Mucosa of descending colon (tissue), 3 donors: ENCODE measurements around the gene C5orf58. TPM values are rescaled to one million over a fixed set of nuclear protein-coding genes. Genes with fewer than 3 reads are reported as not detected.
"Not testable (repeated sequence)": the region's sequence is repeated elsewhere in the genome, so short reads cannot be mapped to it uniquely, and the experiment has no call there.

Experiments used
- ATAC-seq: fragments of 200-7000 bp; cut with Tn5 transposase; one replicate; pipeline ENCODE4 v1.9.1; 2020; ENCODE audit warnings: mild to moderate bottlenecking, moderate library complexity
- DNase-seq, 3 donors: peaks; one replicate each; pipeline ENCODE4 v3.0.0-alpha.2; 2020
- H3K36me3 ChIP-seq: fragments of 200-600 bp; one replicate; pipeline ENCODE4 v1.8.0; 2021; ENCODE audit warnings: low read depth, mild to moderate bottlenecking
- H3K4me1 ChIP-seq: fragments of 200-600 bp; one replicate; pipeline ENCODE4 v1.8.0; 2021; ENCODE audit warnings: low read depth, mild to moderate bottlenecking
- H3K4me3 ChIP-seq: fragments of 200-600 bp; one replicate; pipeline ENCODE4 v1.8.0; 2021; ENCODE audit warnings: mild to moderate bottlenecking
- H3K9me3 ChIP-seq: fragments of 200-600 bp; one replicate; pipeline ENCODE4 v1.8.0; 2021; ENCODE audit warnings: mild to moderate bottlenecking
- intact Hi-C, 2 donors: fragments of 100-400 bp; cut with DNase I in 1 of 2; cut with micrococcal nuclease in 1 of 2; formaldehyde crosslinking; loops; one replicate each; pipeline versions ENCODE4 v1.11.0 to v1.11.1; 2022; cut with DNase I, micrococcal nuclease
- total RNA-seq, 3 donors: library from RNA; stranded (reverse); fragmentation: NEBNext Ultra II Directional in 2 of 3; extraction: Animal tissue kit (Norgen Biotek cat#: 25700) in 2 of 3; gene quantifications; one replicate each; pipeline versions ENCODE4 v1.2.1 to v1.2.4, GENCODE V29; 2021 to 2023
- TF ChIP-seq, protein P1 (sequence below): fragments of 200-600 bp; IDR thresholded peaks from one replicate; pipeline ENCODE4 v1.8.0; 2022; ENCODE audit warnings: antibody characterized with exemption, mild to moderate bottlenecking
- donor health status: DM: no; HTN: no; CAD: no; lungs with moderate emphysema.
- donor health status: DM: no; HTN: no; CAD: no.
- donor health status: DM: no; HTN: yes; CAD: no.

The C5orf58 gene
- total RNA-seq, 3 donors from 2014 or later, result not detected

DNA sequence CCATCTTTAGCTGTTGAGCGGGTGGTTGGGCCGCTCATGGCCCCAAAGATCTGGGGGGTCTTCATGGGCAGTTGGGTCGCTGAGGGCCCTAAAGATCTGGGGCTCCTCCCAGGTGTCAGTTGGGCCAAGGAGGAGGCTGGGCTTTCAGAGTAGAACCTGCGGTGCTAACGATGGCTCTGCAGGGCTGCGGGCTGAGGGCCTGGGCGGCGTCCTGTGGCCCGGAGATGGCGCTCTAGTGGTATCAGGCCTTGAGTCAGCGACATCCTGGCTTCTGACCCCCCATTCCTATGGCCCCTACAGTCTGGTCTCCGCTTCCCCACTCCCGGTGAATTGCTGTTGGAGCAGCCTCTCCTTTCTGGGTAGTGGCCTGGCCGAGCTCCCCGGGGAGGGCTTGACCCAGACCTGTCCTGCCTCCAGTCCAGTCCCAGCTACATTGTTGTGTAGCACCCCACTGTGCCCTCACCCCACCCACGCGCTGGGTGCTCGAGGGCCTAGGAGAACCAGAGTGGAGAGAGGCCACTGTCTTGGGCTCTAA is 640 bp downstream of the C5orf58 start:
- TF ChIP-seq, protein P1, sequence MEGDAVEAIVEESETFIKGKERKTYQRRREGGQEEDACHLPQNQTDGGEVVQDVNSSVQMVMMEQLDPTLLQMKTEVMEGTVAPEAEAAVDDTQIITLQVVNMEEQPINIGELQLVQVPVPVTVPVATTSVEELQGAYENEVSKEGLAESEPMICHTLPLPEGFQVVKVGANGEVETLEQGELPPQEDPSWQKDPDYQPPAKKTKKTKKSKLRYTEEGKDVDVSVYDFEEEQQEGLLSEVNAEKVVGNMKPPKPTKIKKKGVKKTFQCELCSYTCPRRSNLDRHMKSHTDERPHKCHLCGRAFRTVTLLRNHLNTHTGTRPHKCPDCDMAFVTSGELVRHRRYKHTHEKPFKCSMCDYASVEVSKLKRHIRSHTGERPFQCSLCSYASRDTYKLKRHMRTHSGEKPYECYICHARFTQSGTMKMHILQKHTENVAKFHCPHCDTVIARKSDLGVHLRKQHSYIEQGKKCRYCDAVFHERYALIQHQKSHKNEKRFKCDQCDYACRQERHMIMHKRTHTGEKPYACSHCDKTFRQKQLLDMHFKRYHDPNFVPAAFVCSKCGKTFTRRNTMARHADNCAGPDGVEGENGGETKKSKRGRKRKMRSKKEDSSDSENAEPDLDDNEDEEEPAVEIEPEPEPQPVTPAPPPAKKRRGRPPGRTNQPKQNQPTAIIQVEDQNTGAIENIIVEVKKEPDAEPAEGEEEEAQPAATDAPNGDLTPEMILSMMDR, result no peak
- ATAC-seq (no peak), DNase-seq (no peak)
- no peaks in the 10 kb centered on the region for H3K9me3 ChIP-seq
- no peaks in the 10 kb centered on the region for H3K4me1 ChIP-seq
- H3K4me3 ChIP-seq, result no peak overlapping the region
- intact Hi-C loops, result no loop called here
- no peaks in the 10 kb centered on the region for H3K36me3 ChIP-seq

DNA sequence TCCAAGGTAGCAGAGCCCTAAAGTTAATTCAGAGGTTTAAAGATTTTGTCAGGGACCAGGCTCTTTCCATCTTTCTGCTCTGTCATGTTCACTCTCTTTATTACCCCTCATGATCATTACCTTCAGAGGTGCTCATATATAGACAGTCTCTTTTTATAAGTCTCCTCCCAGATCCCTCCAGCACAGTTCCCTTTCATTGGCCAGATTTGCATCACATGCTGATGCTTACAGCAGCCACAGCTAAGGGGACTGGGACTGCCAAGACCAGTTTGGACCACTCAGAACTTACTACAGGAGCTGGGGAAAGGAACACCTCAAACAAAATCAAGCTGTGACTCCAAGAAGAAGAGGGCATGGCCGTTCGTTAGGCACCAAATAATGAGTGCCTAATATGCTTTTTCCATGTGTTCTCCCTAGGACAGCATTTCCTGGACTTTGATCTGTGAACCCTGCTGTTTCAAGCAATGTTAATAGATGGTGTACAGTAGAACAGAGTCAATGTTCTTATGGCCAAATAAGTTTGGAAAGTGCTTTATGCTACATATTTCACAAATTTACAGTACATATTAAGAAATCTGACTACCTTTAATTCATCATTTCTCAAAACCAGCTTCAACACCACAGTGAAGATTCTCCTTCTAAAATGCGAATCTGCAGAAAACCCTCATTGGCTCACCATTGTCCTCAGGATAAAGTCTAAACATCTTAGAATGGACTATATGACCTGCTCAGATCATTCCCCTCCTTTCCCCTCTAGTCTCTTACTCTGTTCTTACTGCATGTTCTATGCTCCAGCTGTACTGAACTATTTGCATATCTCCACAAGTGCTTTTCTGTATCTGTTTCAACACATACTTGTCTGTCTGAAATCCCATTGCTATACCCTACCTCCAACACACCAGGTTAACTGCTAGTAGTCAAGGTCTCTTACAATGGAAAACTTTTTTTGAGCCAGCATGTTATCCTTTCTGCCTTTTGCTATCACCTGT is 3.4 kb downstream of the C5orf58 start:
- TF ChIP-seq, protein P1, result no peak
- H3K4me1 ChIP-seq, result no peaks in the 10 kb centered on the region
- no peak for ATAC-seq
- intact Hi-C loops, result no loop called here
- H3K4me3 ChIP-seq, result no peak overlapping the region
- no peaks in the 10 kb centered on the region for H3K36me3 ChIP-seq
- no peak for DNase-seq
- no peaks in the 10 kb centered on the region for H3K9me3 ChIP-seq

DNA sequence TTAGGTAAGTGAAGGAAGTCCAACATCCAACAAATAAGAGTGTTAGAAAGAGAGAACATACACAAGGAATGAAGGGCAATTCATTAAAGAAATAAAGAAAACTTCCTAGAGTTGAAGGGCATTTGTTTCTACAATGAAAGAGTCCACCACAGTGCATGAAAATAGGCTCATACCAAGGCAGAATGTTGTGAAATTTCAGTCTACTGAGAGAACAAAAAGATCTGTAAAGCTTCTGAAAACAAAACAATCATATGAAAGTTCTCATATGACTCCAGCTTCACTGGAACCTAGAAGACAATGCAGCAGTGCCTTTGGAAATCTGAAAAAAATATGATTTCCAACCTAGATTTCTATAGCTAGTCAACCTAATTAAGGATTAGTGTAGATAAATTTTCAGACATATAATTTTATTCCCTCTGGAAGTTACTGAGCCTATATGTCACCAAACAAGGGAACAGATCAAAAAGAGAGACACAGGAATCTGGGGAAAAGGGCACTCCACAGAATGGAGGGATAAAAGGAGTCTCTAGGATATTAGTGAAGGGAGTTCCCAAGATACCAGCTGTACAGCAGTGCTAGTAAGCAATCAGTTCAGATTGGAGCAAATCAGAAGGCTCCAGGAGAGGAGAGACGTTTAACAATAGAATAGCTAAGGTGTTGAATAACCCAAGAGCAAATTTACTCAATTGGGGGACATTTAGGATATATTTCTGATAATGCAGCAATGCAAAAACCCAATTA is 5.8 kb downstream of the C5orf58 start:
- H3K4me3 ChIP-seq, result no peak overlapping the region
- H3K36me3 ChIP-seq, result no peaks in the 10 kb centered on the region
- intact Hi-C loops, result no loop called here
- no peaks in the 10 kb centered on the region for H3K4me1 ChIP-seq
- ATAC-seq, result no peak
- TF ChIP-seq, protein P1, result no peak
- DNase-seq, result no peak
- H3K9me3 ChIP-seq, result no peaks in the 10 kb centered on the region

DNA sequence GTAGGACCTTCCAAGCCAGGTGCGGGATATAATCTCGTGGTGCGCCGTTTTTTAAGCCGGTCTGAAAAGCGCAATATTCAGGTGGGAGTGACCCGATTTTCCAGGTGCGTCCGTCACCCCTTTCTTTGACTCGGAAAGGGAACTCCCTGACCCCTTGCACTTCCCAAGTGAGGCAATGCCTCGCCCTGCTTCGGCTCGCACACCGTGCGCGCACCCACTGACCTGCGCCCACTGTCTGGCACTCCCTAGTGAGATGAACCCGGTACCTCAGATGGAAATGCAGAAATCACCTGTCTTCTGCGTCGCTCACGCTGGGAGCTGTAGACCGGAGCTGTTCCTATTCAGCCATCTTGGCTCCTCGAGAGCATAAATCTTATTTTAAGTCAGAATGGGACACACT is 12.7 kb downstream of the C5orf58 start:
- H3K4me3 ChIP-seq, DNase-seq, H3K9me3 ChIP-seq, ATAC-seq, H3K4me1 ChIP-seq, H3K36me3 ChIP-seq, intact Hi-C loops: not testable (repeated sequence)

DNA sequence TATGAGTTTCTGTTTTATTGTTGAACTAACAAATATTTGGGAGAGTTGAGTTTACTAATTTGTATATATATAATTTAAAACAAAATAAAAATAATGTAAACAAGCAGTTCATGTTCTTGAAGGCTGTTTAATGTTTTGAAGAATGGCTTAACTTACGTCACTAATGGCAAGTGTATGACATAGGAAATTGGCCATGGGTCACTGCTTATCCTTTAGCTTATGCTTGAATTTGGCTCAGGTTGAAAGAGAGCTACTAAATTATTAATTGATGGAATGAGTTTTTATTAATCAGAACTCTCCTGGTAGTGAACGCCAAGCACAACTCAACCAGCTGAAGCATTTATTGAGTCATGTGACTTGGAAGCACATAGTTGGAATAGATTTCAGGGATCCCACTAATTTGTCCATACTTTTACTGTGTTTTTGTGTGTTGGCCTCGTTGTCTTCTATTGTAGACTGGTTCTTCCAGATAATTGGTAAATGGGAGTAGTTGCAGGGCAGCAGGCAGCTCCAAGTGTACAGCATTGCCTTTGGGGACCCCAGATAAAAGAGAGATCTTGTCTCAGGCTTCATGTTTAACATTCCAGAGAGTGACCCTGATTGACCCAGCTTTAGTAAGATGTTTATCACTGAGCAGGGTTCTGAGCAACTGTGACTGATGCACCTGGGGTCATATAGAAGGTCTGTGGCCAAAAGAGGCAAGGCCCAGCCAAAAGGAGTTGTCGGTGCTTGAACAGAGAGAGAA is 13.5 kb downstream of the C5orf58 start:
- TF ChIP-seq, protein P1, result no peak
- DNase-seq, result no peak
- no peak for ATAC-seq
- no peaks in the 10 kb centered on the region for H3K9me3 ChIP-seq
- no peaks in the 10 kb centered on the region for H3K36me3 ChIP-seq
- H3K4me1 ChIP-seq, result no peaks in the 10 kb centered on the region
- intact Hi-C loops, result no loop called here
- H3K4me3 ChIP-seq, result no peak overlapping the region
